Measurements from ENCODE around the gene CCNE1.

GRCh38 chr19:29769997-29770396, 41.8 kb upstream of the CCNE1 start:
- TF ChIP-seq CTCF (IDR thresholded peaks at IDR 0.05) (no peak), POLR2AphosphoS5 (IDR thresholded peaks at IDR 0.05; ENCODE audit: low read depth, low read length) (no peak), SIN3A (IDR thresholded peaks at IDR 0.05; ENCODE audit: borderline replicate concordance, insufficient read depth, low read depth, low read length) (no peak), REST (IDR thresholded peaks at IDR 0.05; ENCODE audit: insufficient read depth in 1 of 2, low read depth in 2 of 2, low read length in 1 of 2) (no peak), TCF7L2 (IDR thresholded peaks at IDR 0.05; ENCODE audit: low read depth, low read length) (no peak)
